A673 (cell line): ENCODE data around the gene EIF2A.

Experiments used
- EZH2 ChIP-seq: fragments of 200-600 bp; sonication (generic); IDR thresholded peaks from 2 replicates; pipeline ENCODE4 v1.6.1; 2017; ENCODE audit warnings: borderline replicate concordance, low read depth, mild to moderate bottlenecking, mixed read lengths, antibody characterized with exemption, low read length; ENCODE audit not compliant: poor library complexity, severe bottlenecking
- TF ChIP-seq, protein P1 (sequence below): fragments of 300-800, 200-600 bp; sonication (generic); conservative IDR thresholded peaks from 2 replicates; pipeline ENCODE4 v1.5.1; 2017; ENCODE audit warnings: low read depth, mild to moderate bottlenecking, antibody characterized with exemption, low read length, moderate library complexity, mixed read lengths

DNA sequence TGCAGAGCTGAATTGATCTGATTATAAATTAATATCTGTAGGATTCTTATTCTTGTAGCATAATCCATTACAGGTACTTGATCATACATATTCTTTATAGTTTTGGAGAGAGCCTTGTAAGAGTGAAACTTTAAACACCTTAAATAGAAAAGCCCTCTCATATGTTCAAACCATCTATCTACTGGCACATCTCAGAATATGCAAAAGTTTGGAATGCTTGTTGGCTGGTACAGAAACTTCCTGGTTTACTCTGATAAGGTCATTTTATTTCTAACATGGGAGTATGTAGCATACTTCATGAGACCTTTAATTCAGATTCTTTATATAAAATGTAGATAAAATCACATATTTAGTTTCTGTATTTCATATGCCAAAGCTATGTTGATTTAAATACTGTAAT, 34.6 kb downstream of the EIF2A start:
- TF ChIP-seq, protein P1, sequence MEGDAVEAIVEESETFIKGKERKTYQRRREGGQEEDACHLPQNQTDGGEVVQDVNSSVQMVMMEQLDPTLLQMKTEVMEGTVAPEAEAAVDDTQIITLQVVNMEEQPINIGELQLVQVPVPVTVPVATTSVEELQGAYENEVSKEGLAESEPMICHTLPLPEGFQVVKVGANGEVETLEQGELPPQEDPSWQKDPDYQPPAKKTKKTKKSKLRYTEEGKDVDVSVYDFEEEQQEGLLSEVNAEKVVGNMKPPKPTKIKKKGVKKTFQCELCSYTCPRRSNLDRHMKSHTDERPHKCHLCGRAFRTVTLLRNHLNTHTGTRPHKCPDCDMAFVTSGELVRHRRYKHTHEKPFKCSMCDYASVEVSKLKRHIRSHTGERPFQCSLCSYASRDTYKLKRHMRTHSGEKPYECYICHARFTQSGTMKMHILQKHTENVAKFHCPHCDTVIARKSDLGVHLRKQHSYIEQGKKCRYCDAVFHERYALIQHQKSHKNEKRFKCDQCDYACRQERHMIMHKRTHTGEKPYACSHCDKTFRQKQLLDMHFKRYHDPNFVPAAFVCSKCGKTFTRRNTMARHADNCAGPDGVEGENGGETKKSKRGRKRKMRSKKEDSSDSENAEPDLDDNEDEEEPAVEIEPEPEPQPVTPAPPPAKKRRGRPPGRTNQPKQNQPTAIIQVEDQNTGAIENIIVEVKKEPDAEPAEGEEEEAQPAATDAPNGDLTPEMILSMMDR, result no peak
- TF ChIP-seq EZH2, result no peak
